Activated B cell treated with CpG ODN at 0.5 μM for 24 hours (primary cell): ENCODE measurements around the gene IQUB. TPM values are rescaled to one million over a fixed set of nuclear protein-coding genes. Genes with fewer than 3 reads are reported as not detected.

Experiments
- ATAC-seq: fragments of 200-7000 bp; cut with Tn5 transposase; one replicate; pipeline ENCODE4 v1.10.0; 2021; ENCODE audit warnings: low read depth, mild to moderate bottlenecking, moderate library complexity
- CTCF ChIA-PET: fragments of 350-600 bp; sonication (Branson Sonifier 250); formaldehyde crosslinking; loops from one replicate; lab custom pipeline; 2021; ENCODE audit warnings: antibody characterized with exemption; lab: Charles Lee
- POLR2A ChIA-PET: fragments of 350-600 bp; sonication (Branson Sonifier 250); formaldehyde crosslinking; loops from one replicate; lab custom pipeline; 2021; ENCODE audit warnings: antibody characterized with exemption; lab: Charles Lee
- DNase-seq: peaks from one replicate; pipeline ENCODE4 v3.0.0; 2022
- H3K27ac Mint-ChIP-seq: one replicate; pipeline ENCODE4 v1.8.0; 2020; ENCODE audit warnings: mixed read lengths
- H3K27me3 Mint-ChIP-seq: one replicate; pipeline ENCODE4 v1.8.0; 2021; ENCODE audit warnings: mixed read lengths
- H3K36me3 Mint-ChIP-seq: one replicate; pipeline ENCODE4 v1.8.0; 2021; ENCODE audit warnings: low read depth, mixed read lengths
- H3K4me1 Mint-ChIP-seq: one replicate; pipeline ENCODE4 v1.8.0; 2021; ENCODE audit warnings: mixed read lengths
- H3K4me3 Mint-ChIP-seq: one replicate; pipeline ENCODE4 v1.8.0; 2020; ENCODE audit warnings: mild to moderate bottlenecking, mixed read lengths
- H3K9me3 Mint-ChIP-seq: one replicate; pipeline ENCODE4 v1.8.0; 2020; ENCODE audit warnings: mixed read lengths
- intact Hi-C: fragments of 100-400 bp; cut with micrococcal nuclease; formaldehyde crosslinking; loops from one replicate; pipeline ENCODE4 v1.15.1; 2024
- total RNA-seq: library from RNA; stranded (reverse); gene quantifications from 2 replicates; pipeline ENCODE4 v1.2.3, GENCODE V29; 2022
- TF ChIP-seq, protein P1 (sequence below): fragments of 200-600 bp; IDR thresholded peaks from one replicate; pipeline ENCODE4 v1.8.0; 2022; ENCODE audit warnings: antibody characterized with exemption, mild to moderate bottlenecking

The IQUB gene
- total RNA-seq, 1 donor from 2014 or later = 0.11 TPM

DNA sequence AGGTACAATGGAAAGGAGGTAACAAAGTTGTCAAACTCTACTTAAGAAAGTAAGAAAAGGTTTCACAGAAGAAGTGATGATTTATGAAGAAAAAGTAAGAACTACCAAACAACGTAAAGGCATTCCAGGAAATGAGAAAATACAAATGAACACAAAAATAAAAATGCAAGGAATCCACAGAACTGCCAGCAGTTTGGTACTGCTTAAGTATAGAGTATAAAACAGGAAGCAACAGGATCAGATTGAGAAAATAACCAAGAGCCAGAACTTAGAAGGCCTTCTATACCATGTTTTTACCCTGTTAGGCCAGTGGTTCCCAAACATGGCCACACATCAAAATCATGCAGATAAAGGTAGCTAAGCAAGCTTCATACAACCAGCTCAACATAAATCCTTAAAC is 14.0 kb upstream of the IQUB start:
- ChIA-PET CTCF (no interaction called here), POLR2A (interaction anchor here (1.7 kb wide), 1 partner anchor 9 kb away, joined by 6 read pairs; the partner anchor contains the start of gene NDUFA5)
- peaks cover 9% of the 10 kb centered on the region for H3K4me1 Mint-ChIP-seq
- no peak overlapping the region for H3K4me3 Mint-ChIP-seq
- intact Hi-C loops = no loop called here
- H3K9me3 Mint-ChIP-seq = no peaks in the 10 kb centered on the region
- H3K27ac Mint-ChIP-seq = no peak overlapping the region
- peaks cover 60% of the 10 kb centered on the region for H3K36me3 Mint-ChIP-seq
- ATAC-seq (no peak), DNase-seq (no peak)
- H3K27me3 Mint-ChIP-seq = no peaks in the 10 kb centered on the region
- TF ChIP-seq, protein P1, sequence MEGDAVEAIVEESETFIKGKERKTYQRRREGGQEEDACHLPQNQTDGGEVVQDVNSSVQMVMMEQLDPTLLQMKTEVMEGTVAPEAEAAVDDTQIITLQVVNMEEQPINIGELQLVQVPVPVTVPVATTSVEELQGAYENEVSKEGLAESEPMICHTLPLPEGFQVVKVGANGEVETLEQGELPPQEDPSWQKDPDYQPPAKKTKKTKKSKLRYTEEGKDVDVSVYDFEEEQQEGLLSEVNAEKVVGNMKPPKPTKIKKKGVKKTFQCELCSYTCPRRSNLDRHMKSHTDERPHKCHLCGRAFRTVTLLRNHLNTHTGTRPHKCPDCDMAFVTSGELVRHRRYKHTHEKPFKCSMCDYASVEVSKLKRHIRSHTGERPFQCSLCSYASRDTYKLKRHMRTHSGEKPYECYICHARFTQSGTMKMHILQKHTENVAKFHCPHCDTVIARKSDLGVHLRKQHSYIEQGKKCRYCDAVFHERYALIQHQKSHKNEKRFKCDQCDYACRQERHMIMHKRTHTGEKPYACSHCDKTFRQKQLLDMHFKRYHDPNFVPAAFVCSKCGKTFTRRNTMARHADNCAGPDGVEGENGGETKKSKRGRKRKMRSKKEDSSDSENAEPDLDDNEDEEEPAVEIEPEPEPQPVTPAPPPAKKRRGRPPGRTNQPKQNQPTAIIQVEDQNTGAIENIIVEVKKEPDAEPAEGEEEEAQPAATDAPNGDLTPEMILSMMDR = no peak

DNA sequence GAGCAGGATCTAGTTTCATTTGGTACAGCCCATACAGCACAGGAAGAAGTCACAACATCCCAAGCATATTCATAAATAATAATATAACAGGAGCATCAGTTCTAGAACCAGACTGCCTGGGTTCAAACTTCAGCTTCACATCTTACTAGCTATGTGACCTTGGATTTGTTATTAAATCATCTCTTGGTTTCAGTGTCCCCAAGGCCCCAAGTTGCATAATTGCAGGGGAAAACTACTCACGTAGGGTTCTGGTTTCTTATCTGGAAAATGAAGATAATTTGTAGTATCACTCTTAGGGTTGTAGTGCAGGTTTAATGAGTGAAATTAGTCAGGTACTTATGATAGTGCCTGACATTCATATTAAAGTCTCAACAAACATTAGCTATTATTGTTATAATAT is 5.5 kb upstream of the IQUB start:
- ATAC-seq = no peak
- intact Hi-C loops = loop anchor here (10.0 kb wide), 1 partner anchor 1395 kb away; the partner anchor contains the start of gene AASS
- TF ChIP-seq, protein P1 = no peak
- H3K9me3 Mint-ChIP-seq = no peaks in the 10 kb centered on the region
- H3K27ac Mint-ChIP-seq = no peak overlapping the region
- no peak overlapping the region for H3K4me3 Mint-ChIP-seq
- CTCF ChIA-PET = interaction anchor here (1.0 to 1.5 kb wide), 3 partner anchors 18 to 46 kb away, joined by 3 to 9 read pairs (median 3); partner anchors contain the start of gene NDUFA5
- no peaks in the 10 kb centered on the region for H3K27me3 Mint-ChIP-seq
- H3K36me3 Mint-ChIP-seq = peaks cover 21% of the 10 kb centered on the region
- POLR2A ChIA-PET = interaction anchor here (1.1 kb wide), 1 partner anchor 18 kb away, joined by 3 read pairs; the partner anchor contains the start of gene NDUFA5
- DNase-seq = no peak
- H3K4me1 Mint-ChIP-seq = peaks cover 4% of the 10 kb centered on the region

DNA sequence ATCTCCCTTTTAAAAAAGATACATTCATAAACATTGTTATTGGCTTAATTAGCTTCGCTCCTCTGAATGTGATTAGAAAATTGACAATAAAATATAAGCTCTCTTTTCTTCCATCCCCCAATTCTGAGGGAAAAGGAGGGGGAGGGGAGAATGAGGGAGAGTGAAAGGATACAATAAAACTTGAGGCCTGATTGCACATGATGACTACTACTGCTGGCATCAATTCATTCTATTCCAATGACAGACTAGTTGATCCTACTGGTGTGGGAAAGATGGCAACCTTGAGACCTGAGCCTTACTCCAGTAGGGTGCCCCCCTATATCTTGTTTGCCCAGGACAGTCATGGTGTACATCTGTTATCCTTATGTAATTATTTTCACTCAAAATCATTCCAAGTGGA is 4.5 kb upstream of the IQUB start:
- ChIA-PET POLR2A (interaction anchor here (1.1 kb wide), 1 partner anchor 18 kb away, joined by 3 read pairs; the partner anchor contains the start of gene NDUFA5), CTCF (interaction anchor here (1.1 to 1.5 kb wide), 3 partner anchors 19 to 46 kb away, joined by 3 to 9 read pairs (median 3); partner anchors contain the start of gene NDUFA5)
- ATAC-seq (no peak), DNase-seq (no peak)
- no peak overlapping the region for H3K4me3 Mint-ChIP-seq
- peaks cover 8% of the 10 kb centered on the region for H3K4me1 Mint-ChIP-seq
- H3K27ac Mint-ChIP-seq = no peak overlapping the region
- H3K27me3 Mint-ChIP-seq = no peaks in the 10 kb centered on the region
- TF ChIP-seq, protein P1 = no peak
- H3K36me3 Mint-ChIP-seq = peaks cover 21% of the 10 kb centered on the region
- no peaks in the 10 kb centered on the region for H3K9me3 Mint-ChIP-seq
- intact Hi-C loops = loop anchor here (10.0 kb wide), 1 partner anchor 1394 kb away; the partner anchor contains the start of gene AASS

DNA sequence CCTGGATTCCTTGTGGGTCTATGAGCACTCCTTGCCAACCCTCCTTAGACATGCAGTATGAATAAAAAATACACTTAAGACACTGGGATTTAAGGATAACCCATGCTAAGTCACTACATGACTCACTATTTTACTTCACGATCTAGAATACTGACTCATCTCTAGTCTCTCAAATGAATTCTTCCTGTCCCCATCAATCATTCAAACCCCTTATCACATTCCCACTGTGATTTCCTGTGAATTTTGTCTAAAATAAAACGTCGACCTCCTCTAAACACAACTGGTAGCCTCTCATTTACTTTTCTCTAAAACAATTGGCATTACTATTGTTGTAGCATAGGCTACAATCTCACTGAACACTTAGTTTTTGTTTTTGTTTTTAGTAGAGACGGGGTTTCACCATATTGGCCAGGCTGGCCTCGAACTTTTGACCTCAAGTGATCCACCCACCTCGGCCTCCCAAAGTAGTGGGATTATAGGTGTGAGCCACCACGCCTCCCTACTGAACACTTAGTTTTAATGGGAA is 3.9 kb upstream of the IQUB start:
- H3K27ac Mint-ChIP-seq = peak overlapping the region; percentile 3
- intact Hi-C loops = loop anchor here (10.0 kb wide), 1 partner anchor 1393 kb away; the partner anchor contains the start of gene AASS
- CTCF ChIA-PET = interaction anchor here (1.5 kb wide), 2 partner anchors 44 to 46 kb away, joined by 3 to 9 read pairs; no protein-coding TSS in a partner anchor
- no peaks in the 10 kb centered on the region for H3K9me3 Mint-ChIP-seq
- H3K4me1 Mint-ChIP-seq = peaks cover 13% of the 10 kb centered on the region
- peaks cover 21% of the 10 kb centered on the region for H3K36me3 Mint-ChIP-seq
- no peak overlapping the region for H3K4me3 Mint-ChIP-seq
- H3K27me3 Mint-ChIP-seq = no peaks in the 10 kb centered on the region
- no peak for ATAC-seq
- TF ChIP-seq, protein P1 = no peak
- no peak for DNase-seq
- POLR2A ChIA-PET = no interaction called here

DNA sequence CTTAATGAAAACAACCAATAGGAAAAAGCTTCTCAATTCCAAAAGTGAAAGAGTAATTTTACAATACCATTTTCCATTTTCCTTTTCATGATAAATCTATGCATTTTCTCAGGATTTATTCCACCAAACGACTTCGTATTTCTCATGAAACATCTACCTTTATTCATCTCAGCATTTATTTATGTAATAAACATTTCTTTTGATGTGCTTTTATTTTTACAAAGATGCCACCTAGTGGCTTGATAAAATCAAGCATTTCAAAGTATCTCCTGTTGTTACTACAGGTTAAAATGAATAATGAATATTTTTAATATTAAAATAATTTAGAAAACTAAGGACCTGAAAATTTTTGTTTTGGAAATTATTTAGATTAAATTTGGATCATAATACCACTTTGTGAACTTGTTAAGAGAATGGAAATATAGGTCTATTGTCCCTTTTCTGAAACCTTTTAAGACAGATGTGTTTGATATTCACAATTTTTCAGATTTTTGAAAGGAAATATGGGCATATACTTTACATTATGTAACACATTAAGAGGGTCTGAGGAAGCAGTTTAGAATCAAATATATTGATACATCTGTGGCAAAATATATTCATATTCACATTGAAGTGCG is 2.7 kb upstream of the IQUB start:
- H3K4me1 Mint-ChIP-seq = peaks cover 20% of the 10 kb centered on the region

More for the DNA sequence above, 2.7 kb upstream of the IQUB start:
- DNase-seq (no peak), ATAC-seq (no peak)
- peaks cover 14% of the 10 kb centered on the region for H3K36me3 Mint-ChIP-seq
- ChIA-PET CTCF (interaction anchor here (1.6 kb wide), 1 partner anchor 42 kb away, joined by 8 read pairs; no protein-coding TSS in a partner anchor), POLR2A (no interaction called here)
- no peak overlapping the region for H3K4me3 Mint-ChIP-seq
- H3K9me3 Mint-ChIP-seq = no peaks in the 10 kb centered on the region
- peaks cover 6% of the 10 kb centered on the region for H3K27me3 Mint-ChIP-seq
- intact Hi-C loops = loop anchor here (1.0 to 10.0 kb wide), 3 partner anchors 9 to 1392 kb away; partner anchors contain the start of gene AASS
- H3K27ac Mint-ChIP-seq = no peak overlapping the region
- TF ChIP-seq, protein P1 = peak; percentile 37
